Activated T-helper 1 cell treated with anti-CD3 and anti-CD28 coated beads, Interleukin-12 subunit alpha, Interleukin-12 subunit beta, Interleukin-2, Interleukin-4 antibody, amounts not matched to agents 30 ng/mL and 10 ng/mL and 1 ng/mL, durations not matched to agents 14 hours and 24 hours and 36 hours (primary cell): ENCODE data around the gene ZSCAN5C. TPM values are rescaled to one million over a fixed set of nuclear protein-coding genes. Genes with fewer than 3 reads are reported as not detected.
"Not testable (repeated sequence)": the region's sequence is repeated elsewhere in the genome, so short reads cannot be mapped to it uniquely, and the experiment has no call there.

Experiments
- DNase-seq: peaks from one replicate; pipeline ENCODE4 v3.0.0; 2021; ENCODE audit warnings: low spot score
- H3K27ac Mint-ChIP-seq: one replicate; pipeline ENCODE4 v1.8.0; 2021; ENCODE audit warnings: mild to moderate bottlenecking, mixed read lengths
- H3K27me3 Mint-ChIP-seq: one replicate; pipeline ENCODE4 v1.8.0; 2022; ENCODE audit warnings: mild to moderate bottlenecking, moderate library complexity, mixed read lengths; ENCODE audit not compliant: insufficient read depth
- H3K36me3 Mint-ChIP-seq: one replicate; pipeline ENCODE4 v1.8.0; 2021; ENCODE audit warnings: low read depth, mixed read lengths
- H3K4me1 Mint-ChIP-seq: one replicate; pipeline ENCODE4 v1.8.0; 2021; ENCODE audit warnings: low read depth, mixed read lengths
- H3K4me3 Mint-ChIP-seq: one replicate; pipeline ENCODE4 v1.8.0; 2021; ENCODE audit warnings: mild to moderate bottlenecking, moderate library complexity, mixed read lengths
- H3K9me3 Mint-ChIP-seq: one replicate; pipeline ENCODE4 v1.8.0; 2021; ENCODE audit warnings: mixed read lengths
- intact Hi-C: fragments of 100-400 bp; cut with micrococcal nuclease; formaldehyde crosslinking; loops from one replicate; pipeline ENCODE4 v1.15.1; 2024
- total RNA-seq: library from RNA; stranded (reverse); gene quantifications from 2 replicates; pipeline ENCODE4 v1.2.3, GENCODE V29; 2022

Gene ZSCAN5C
- total RNA-seq, 1 donor from 2014 or later: not detected

- H3K4me3 Mint-ChIP-seq: no peak overlapping the region
- H3K4me1 Mint-ChIP-seq: no peaks in the 10 kb centered on the region
- intact Hi-C loops: no loop called here
- no peak overlapping the region for H3K27ac Mint-ChIP-seq
- H3K36me3 Mint-ChIP-seq: no peaks in the 10 kb centered on the region
- peaks cover 4% of the 10 kb centered on the region for H3K27me3 Mint-ChIP-seq
- no peak for DNase-seq
- H3K9me3 Mint-ChIP-seq: no peaks in the 10 kb centered on the region
These were observed 28.0 kb upstream of the ZSCAN5C start for GRCh38 chr19:56174086-56174485.

GRCh38 chr19:56174550-56174949, 27.5 kb upstream of the ZSCAN5C start:
- no peaks in the 10 kb centered on the region for H3K36me3 Mint-ChIP-seq
- no peak overlapping the region for H3K4me3 Mint-ChIP-seq
- H3K9me3 Mint-ChIP-seq: no peaks in the 10 kb centered on the region
- peaks cover 4% of the 10 kb centered on the region for H3K27me3 Mint-ChIP-seq
- no peak for DNase-seq
- intact Hi-C loops: no loop called here
- H3K27ac Mint-ChIP-seq: no peak overlapping the region
- H3K4me1 Mint-ChIP-seq: no peaks in the 10 kb centered on the region

GRCh38 chr19:56175861-56176307, 26.2 kb upstream of the ZSCAN5C start, which contains the start of gene GALP:
Gene GALP, plus strand, starts transcription at chr19:56176008. Its CDS starts 1,101 bp downstream, at chr19:56177109.
- H3K36me3 Mint-ChIP-seq, H3K9me3 Mint-ChIP-seq, H3K4me3 Mint-ChIP-seq, H3K4me1 Mint-ChIP-seq, H3K27me3 Mint-ChIP-seq, DNase-seq, H3K27ac Mint-ChIP-seq, intact Hi-C loops: not testable (repeated sequence)

DNA sequence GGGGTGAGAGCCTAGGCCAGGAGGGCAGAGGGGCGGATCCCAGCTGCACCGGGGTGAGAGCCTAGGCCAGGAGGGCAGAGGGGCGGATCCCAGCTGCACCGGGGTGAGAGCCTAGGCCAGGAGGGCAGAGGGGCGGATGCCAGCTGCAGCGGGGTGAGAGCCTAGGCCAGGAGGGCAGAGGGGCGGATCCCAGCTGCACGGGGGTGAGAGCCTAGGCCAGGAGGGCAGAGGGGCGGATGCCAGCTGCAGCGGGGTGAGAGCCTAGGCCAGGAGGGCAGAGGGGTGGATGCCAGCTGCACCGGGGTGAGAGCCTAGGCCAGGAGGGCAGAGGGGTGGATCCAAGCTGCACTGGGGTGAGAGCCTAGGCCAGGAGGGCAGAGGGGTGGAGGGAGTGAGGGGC, 25.8 kb upstream of the ZSCAN5C start:
- H3K4me1 Mint-ChIP-seq, H3K27ac Mint-ChIP-seq, intact Hi-C loops, H3K27me3 Mint-ChIP-seq, H3K36me3 Mint-ChIP-seq, H3K4me3 Mint-ChIP-seq, DNase-seq, H3K9me3 Mint-ChIP-seq: not testable (repeated sequence)

DNA sequence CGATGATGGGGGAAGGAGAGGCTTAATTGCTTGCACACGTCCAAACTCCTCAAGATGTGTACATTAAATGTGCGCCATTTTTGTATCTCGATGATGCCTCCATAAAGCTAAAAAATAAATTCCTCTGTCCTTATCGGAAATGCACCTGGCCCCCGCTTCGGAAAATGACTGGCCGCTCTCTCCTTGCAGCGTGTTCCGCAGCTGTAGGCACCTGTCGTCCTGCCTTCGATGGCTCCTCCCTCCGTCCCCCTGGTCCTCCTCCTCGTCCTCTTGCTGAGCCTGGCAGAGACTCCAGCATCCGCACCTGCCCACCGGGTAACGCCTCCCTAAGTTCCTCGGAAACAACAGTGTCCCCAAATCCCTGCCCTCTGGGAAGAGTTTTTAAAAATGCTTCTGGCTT, 25.2 kb upstream of the ZSCAN5C start:
- intact Hi-C loops: no loop called here
- Mint-ChIP-seq H3K9me3 (no peaks in the 10 kb centered on the region), H3K36me3 (no peaks in the 10 kb centered on the region), H3K27ac (no peak overlapping the region), H3K4me1 (no peaks in the 10 kb centered on the region), H3K4me3 (no peak overlapping the region), H3K27me3 (peaks cover 3% of the 10 kb centered on the region)
- DNase-seq: no peak

- Mint-ChIP-seq H3K4me3 (no peak overlapping the region), H3K4me1 (no peaks in the 10 kb centered on the region), H3K27me3 (no peaks in the 10 kb centered on the region), H3K36me3 (no peaks in the 10 kb centered on the region), H3K9me3 (no peaks in the 10 kb centered on the region), H3K27ac (no peak overlapping the region)
- intact Hi-C loops: no loop called here
- no peak for DNase-seq
These were observed 24.4 kb upstream of the ZSCAN5C start for GRCh38 chr19:56177564-56178243.

DNA sequence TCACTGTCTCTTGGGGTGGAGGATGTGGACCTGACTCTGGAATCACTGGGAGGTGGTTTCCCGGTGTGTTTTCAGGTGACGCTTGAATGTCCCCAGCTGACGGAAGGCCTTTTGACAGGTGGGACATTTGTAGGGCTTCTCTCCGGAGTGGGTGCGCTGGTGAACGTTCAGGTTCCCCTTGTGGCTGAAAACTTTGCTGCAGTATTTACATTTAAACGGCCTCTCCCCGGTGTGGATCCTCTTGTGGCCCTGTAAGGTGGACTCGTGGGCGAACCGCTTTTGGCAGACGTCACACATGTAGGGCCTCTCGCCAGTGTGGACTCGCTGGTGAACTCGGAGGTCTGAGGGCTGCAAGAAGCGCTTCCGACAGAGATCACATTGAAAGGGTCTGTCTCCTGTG, 12.3 kb upstream of the ZSCAN5C start:
- Mint-ChIP-seq H3K4me1 (peaks cover 9% of the 10 kb centered on the region), H3K4me3 (no peak overlapping the region), H3K9me3 (no peaks in the 10 kb centered on the region), H3K27ac (no peak overlapping the region), H3K36me3 (no peaks in the 10 kb centered on the region), H3K27me3 (peaks cover 1% of the 10 kb centered on the region)
- DNase-seq: no peak
- intact Hi-C loops: no loop called here

DNA sequence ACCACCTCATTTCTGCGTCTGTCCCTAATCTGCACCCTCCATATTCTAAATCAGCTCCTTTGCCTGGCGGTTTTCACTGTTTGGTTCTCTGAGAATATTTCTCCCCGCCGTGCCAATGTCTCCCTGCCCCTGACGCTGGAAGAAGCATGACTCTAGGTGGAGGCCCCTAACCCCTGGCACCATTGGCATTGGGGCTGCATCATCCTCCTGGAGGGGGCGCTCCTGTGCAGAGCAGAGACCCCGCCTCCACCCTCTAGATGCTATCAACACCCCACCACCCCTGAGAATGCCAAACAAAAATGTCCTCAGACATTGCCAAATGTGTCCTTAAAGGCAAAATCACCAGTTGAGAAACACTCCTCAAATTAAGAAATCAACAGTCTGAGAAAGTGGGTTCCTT, 11.0 kb upstream of the ZSCAN5C start:
- no peak for DNase-seq
- H3K9me3 Mint-ChIP-seq: no peaks in the 10 kb centered on the region
- H3K4me3 Mint-ChIP-seq: no peak overlapping the region
- H3K4me1 Mint-ChIP-seq: peaks cover under 1% of the 10 kb centered on the region
- no peaks in the 10 kb centered on the region for H3K27me3 Mint-ChIP-seq
- no peaks in the 10 kb centered on the region for H3K36me3 Mint-ChIP-seq
- H3K27ac Mint-ChIP-seq: no peak overlapping the region
- intact Hi-C loops: no loop called here

GRCh38 chr19:56191711-56192110, 10.4 kb upstream of the ZSCAN5C start:
- no peak overlapping the region for H3K4me3 Mint-ChIP-seq
- H3K27me3 Mint-ChIP-seq: no peaks in the 10 kb centered on the region
- no peak for DNase-seq
- no peak overlapping the region for H3K27ac Mint-ChIP-seq
- no peaks in the 10 kb centered on the region for H3K4me1 Mint-ChIP-seq
- H3K36me3 Mint-ChIP-seq: no peaks in the 10 kb centered on the region
- intact Hi-C loops: no loop called here
- no peaks in the 10 kb centered on the region for H3K9me3 Mint-ChIP-seq

DNA sequence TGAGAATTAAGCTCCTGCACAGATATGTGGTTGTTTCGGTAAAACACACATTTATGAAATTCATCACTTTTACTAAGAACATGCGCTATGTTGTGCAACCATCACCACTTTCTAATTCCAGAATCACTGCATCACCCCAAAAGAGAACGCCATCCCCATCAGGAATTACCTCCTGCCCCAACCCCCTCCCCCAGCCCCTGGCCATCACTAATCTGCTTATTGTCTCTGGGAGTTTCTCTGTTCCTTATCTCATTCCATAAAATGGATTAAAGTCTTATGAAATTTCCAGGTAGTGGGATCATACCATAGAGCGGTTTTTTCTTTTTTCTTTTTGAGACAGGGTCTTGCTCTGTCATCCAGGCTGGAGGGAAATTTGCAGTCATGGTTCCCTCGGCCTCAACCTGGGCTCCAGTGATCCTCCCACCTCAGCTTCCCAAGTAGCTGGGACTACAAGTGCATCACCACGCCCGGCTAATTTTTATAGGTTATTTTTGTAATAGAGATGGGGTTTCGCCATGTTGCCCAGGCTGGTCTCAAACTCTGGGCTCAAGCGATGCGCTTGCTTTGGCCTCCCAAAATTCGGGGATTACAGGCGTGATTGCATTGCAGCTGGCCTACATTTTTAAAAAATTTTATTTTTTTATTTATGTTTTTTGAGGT, 8.0 kb upstream of the ZSCAN5C start:
- H3K27ac Mint-ChIP-seq: no peak overlapping the region
- H3K4me1 Mint-ChIP-seq: no peaks in the 10 kb centered on the region
- H3K9me3 Mint-ChIP-seq: no peaks in the 10 kb centered on the region
- intact Hi-C loops: no loop called here
- H3K4me3 Mint-ChIP-seq: no peak overlapping the region
- no peak for DNase-seq
- no peaks in the 10 kb centered on the region for H3K27me3 Mint-ChIP-seq
- no peaks in the 10 kb centered on the region for H3K36me3 Mint-ChIP-seq

DNA sequence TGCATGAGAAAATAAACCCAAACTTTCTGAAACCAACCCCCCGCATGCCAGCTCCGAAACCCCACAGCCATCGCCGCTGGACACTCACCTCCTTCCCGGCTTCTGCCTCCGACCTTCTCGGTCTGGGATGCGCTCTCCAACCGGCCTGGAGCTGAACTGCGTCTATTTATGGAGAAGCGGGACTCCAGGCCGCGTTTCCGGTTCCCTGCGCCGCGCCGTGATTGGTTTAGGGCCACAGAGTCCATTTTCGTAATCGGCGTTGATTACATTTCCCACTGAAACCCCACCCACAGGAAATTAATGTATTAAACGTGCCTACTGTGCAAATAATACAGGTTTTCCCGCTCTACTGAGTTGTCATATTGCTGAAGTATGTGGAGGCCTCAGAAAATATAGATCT, 4.4 kb upstream of the ZSCAN5C start, which contains the start of gene ZSCAN5B:
ZSCAN5B (minus strand) TSS at position 138 of the 400 bp plus-strand sequence. CDS start 4,731 bp downstream, outside the sequence.
- H3K9me3 Mint-ChIP-seq, H3K4me1 Mint-ChIP-seq, H3K4me3 Mint-ChIP-seq, H3K27ac Mint-ChIP-seq, H3K27me3 Mint-ChIP-seq, intact Hi-C loops, DNase-seq, H3K36me3 Mint-ChIP-seq: not testable (repeated sequence)

- no peak for DNase-seq
- Mint-ChIP-seq H3K27me3 (peaks cover 4% of the 10 kb centered on the region), H3K4me3 (no peak overlapping the region), H3K27ac (no peak overlapping the region), H3K4me1 (no peaks in the 10 kb centered on the region), H3K9me3 (no peaks in the 10 kb centered on the region), H3K36me3 (no peaks in the 10 kb centered on the region)
- intact Hi-C loops: no loop called here
These were observed 2.4 kb upstream of the ZSCAN5C start for GRCh38 chr19:56199687-56200086.

DNA sequence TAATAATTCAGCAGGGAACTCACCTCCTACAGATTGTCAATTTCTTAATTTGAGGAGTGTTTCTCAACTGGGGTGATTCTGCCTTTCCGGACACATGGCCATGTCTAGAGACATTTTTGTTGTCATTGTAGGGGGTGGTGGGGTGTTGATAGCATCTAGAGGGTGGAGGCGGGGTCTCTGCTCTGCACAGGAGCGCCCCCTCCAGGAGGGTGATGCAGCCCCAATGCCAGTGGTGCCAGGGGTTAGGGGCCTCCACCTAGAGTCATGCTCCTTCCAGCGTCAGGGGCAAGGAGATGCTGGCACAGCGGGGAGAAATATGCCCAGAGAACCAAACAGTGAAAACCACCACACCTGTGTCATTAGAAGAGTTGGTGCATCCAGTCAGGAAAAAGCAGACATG, 5.5 kb downstream of the ZSCAN5C start:
- H3K27me3 Mint-ChIP-seq, H3K4me1 Mint-ChIP-seq, intact Hi-C loops, DNase-seq, H3K36me3 Mint-ChIP-seq, H3K4me3 Mint-ChIP-seq, H3K27ac Mint-ChIP-seq, H3K9me3 Mint-ChIP-seq: not testable (repeated sequence)
